OCI-LY3 (cell line): Measurements from ENCODE around the gene ARHGEF26.

Experiments
- H2AFZ ChIP-seq: fragments of 200-600, 300-600 bp; shearing (Covaris generic); 2 replicates; pipeline ENCODE4 v1.6.0; 2014; ENCODE audit warnings: antibody characterized with exemption, low read depth, low read length
- H3K27ac ChIP-seq: fragments of 200-600, 300-600 bp; sonication (generic); 2 replicates; pipeline ENCODE4 v1.5.1; 2014; ENCODE audit warnings: mild to moderate bottlenecking, low read length, moderate library complexity, mixed read lengths
- H3K27me3 ChIP-seq: fragments of 200-600, 300-600 bp; sonication (generic); 2 replicates; pipeline ENCODE4 v1.6.1; 2014; ENCODE audit warnings: low read depth, low read length, mixed read lengths
- H3K36me3 ChIP-seq: fragments of 200-600, 300-600 bp; sonication (generic); replicated peaks from 2 replicates; pipeline ENCODE3; 2014; ENCODE audit warnings: low read depth, low read length, mixed read lengths
- H3K4me1 ChIP-seq: fragments of 300-600, 200-600 bp; sonication (generic); 2 replicates; pipeline ENCODE4 v1.6.1; 2014; ENCODE audit warnings: low read length, mixed read lengths
- H3K4me2 ChIP-seq: fragments of 200-600, 300-600 bp; sonication (generic); 2 replicates; pipeline ENCODE4 v1.6.1; 2014; ENCODE audit warnings: low read length, mixed read lengths
- H3K4me3 ChIP-seq: fragments of 300-600, 200-600 bp; sonication (generic); 2 replicates; pipeline ENCODE4 v1.5.1; 2014; ENCODE audit warnings: antibody characterized with exemption, mild to moderate bottlenecking, low read length, moderate library complexity
- H3K79me2 ChIP-seq: fragments of 300-600, 200-600 bp; shearing (Covaris generic); 2 replicates; pipeline ENCODE4 v1.6.1; 2014; ENCODE audit warnings: mild to moderate bottlenecking, low read length, mixed read lengths
- H3K9ac ChIP-seq: fragments of 300-600, 200-600 bp; shearing (Covaris generic); 2 replicates; pipeline ENCODE4 v1.6.0; 2014; ENCODE audit warnings: mild to moderate bottlenecking, low read length, moderate library complexity
- H3K9me3 ChIP-seq: fragments of 200-600, 300-600 bp; shearing (Covaris generic); 2 replicates; pipeline ENCODE4 v1.6.1; 2014; ENCODE audit warnings: low read length, mixed read lengths; ENCODE audit not compliant: insufficient read depth
- H4K20me1 ChIP-seq: fragments of 200-600, 300-600 bp; sonication (generic); 2 replicates; pipeline ENCODE4 v1.6.1; 2016; ENCODE audit warnings: low read length, mixed read lengths; ENCODE audit not compliant: insufficient read depth
- CTCF ChIP-seq: fragments of 200-600, 300-600 bp; sonication (generic); IDR thresholded peaks from 2 replicates; pipeline ENCODE4 v1.5.1; 2014; ENCODE audit warnings: antibody characterized with exemption, low read length, low read depth
- EZH2phosphoT487 ChIP-seq: fragments of 200-600 bp; shearing (Covaris generic); IDR thresholded peaks from 2 replicates; pipeline ENCODE4 v1.6.1; 2018; ENCODE audit warnings: antibody characterized with exemption, mixed run types, low read depth

Gene ARHGEF26

GRCh38 chr3:154111365-154111935, 9.7 kb upstream of the ARHGEF26 start:
- Histone ChIP-seq H3K79me2 (no peaks in the 10 kb centered on the region), H3K27me3 (no peaks in the 10 kb centered on the region; the same call in 1 of the 2 replicates), H3K27ac (no peak overlapping the region), H4K20me1 (no peaks in the 10 kb centered on the region), H3K9me3 (no peaks in the 10 kb centered on the region), H3K4me1 (peaks cover 4% of the 10 kb centered on the region; the same call in 1 of the 2 replicates), H2AFZ (no peak overlapping the region), H3K9ac (no peak overlapping the region), H3K4me3 (no peak overlapping the region), H3K4me2 (no peak overlapping the region), H3K36me3 (no peaks in the 10 kb centered on the region)
- TF ChIP-seq EZH2phosphoT487, result no peak
- no peak for TF ChIP-seq CTCF

GRCh38 chr3:154112146-154112852, 8.9 kb upstream of the ARHGEF26 start:
- Histone ChIP-seq H2AFZ (no peak overlapping the region), H3K27ac (no peak overlapping the region), H3K4me2 (no peak overlapping the region), H3K36me3 (no peaks in the 10 kb centered on the region), H3K79me2 (no peaks in the 10 kb centered on the region), H3K4me3 (no peak overlapping the region), H3K4me1 (peaks cover 4% of the 10 kb centered on the region; the same call in 1 of the 2 replicates), H3K9me3 (no peaks in the 10 kb centered on the region), H3K27me3 (no peaks in the 10 kb centered on the region; the same call in 1 of the 2 replicates), H4K20me1 (no peaks in the 10 kb centered on the region), H3K9ac (no peak overlapping the region)
- TF ChIP-seq CTCF (no peak), EZH2phosphoT487 (no peak)

GRCh38 chr3:154113609-154114008, 7.6 kb upstream of the ARHGEF26 start:
- H3K79me2 ChIP-seq, result no peaks in the 10 kb centered on the region
- no peak overlapping the region for H3K4me2 ChIP-seq
- H4K20me1 ChIP-seq, result no peaks in the 10 kb centered on the region
- H3K4me3 ChIP-seq, result no peak overlapping the region
- H3K4me1 ChIP-seq, result no peaks in the 10 kb centered on the region
- no peak overlapping the region for H2AFZ ChIP-seq
- H3K9ac ChIP-seq, result no peak overlapping the region
- H3K27ac ChIP-seq, result no peak overlapping the region
- no peaks in the 10 kb centered on the region for H3K9me3 ChIP-seq
- no peaks in the 10 kb centered on the region; the same call in 1 of the 2 replicates for H3K27me3 ChIP-seq
- H3K36me3 ChIP-seq, result no peaks in the 10 kb centered on the region
- TF ChIP-seq EZH2phosphoT487 (no peak), CTCF (no peak)

GRCh38 chr3:154115332-154115731, 5.9 kb upstream of the ARHGEF26 start:
- no peaks in the 10 kb centered on the region; the same call in 1 of the 2 replicates for H3K27me3 ChIP-seq
- H3K4me1 ChIP-seq, result no peaks in the 10 kb centered on the region
- H2AFZ ChIP-seq, result no peak overlapping the region
- H3K4me2 ChIP-seq, result no peak overlapping the region
- no peaks in the 10 kb centered on the region for H3K36me3 ChIP-seq
- no peak overlapping the region for H3K27ac ChIP-seq
- no peak for TF ChIP-seq EZH2phosphoT487
- TF ChIP-seq CTCF, result no peak
- no peaks in the 10 kb centered on the region for H3K9me3 ChIP-seq
- H3K79me2 ChIP-seq, result no peaks in the 10 kb centered on the region
- no peaks in the 10 kb centered on the region for H4K20me1 ChIP-seq
- no peak overlapping the region for H3K9ac ChIP-seq
- no peak overlapping the region for H3K4me3 ChIP-seq
